NCI-H524 (cell line): ENCODE measurements around the gene TIMM17A.
"Not testable (repeated sequence)": the region's sequence is repeated elsewhere in the genome, so short reads cannot be mapped to it uniquely, and the experiment has no call there.

ENCODE experiments used
- DNase-seq, 2 experiments: peaks; one replicate each; lab custom pipeline; 2025; lab: John Stamatoyannopoulos, UW

The TIMM17A gene

GRCh38 chr1:201940316-201940715 is 15.0 kb upstream of the TIMM17A start:
- DNase-seq, result not testable (repeated sequence)

- DNase-seq, result peak in 1 of 2 experiments; percentile 74
These were observed 13.7 kb upstream of the TIMM17A start for GRCh38 chr1:201941420-201942128.

- no peak for DNase-seq
These were observed 13.2 kb upstream of the TIMM17A start for GRCh38 chr1:201942129-201942495.

- no peak for DNase-seq
These were observed 11.3 kb upstream of the TIMM17A start for GRCh38 chr1:201944002-201944401.

GRCh38 chr1:201944639-201945038 is 10.7 kb upstream of the TIMM17A start:
- DNase-seq, result no peak

- DNase-seq, result no peak
These were observed 10.1 kb upstream of the TIMM17A start for GRCh38 chr1:201945157-201945556.

- DNase-seq, result no peak
These were observed 9.5 kb upstream of the TIMM17A start for GRCh38 chr1:201945863-201946223.

- peak; percentile 64 to 82 for DNase-seq
These were observed 8.9 kb upstream of the TIMM17A start, which contains the start of gene LMOD1 for GRCh38 chr1:201946224-201946908. LMOD1 (minus strand) TSS chr1:201946548; CDS start chr1:201946340, 208 bp downstream.

GRCh38 chr1:201947697-201948008 is 7.7 kb upstream of the TIMM17A start:
- no peak for DNase-seq

- DNase-seq, result no peak
These were observed 5.8 kb upstream of the TIMM17A start for GRCh38 chr1:201949491-201949890.

GRCh38 chr1:201954263-201955008 is 867 bp upstream of the TIMM17A start:
- DNase-seq, result no peak

- peak in 1 of 2 experiments; percentile 41 for DNase-seq
These were observed 433 bp downstream of the TIMM17A start for GRCh38 chr1:201955729-201956143.

GRCh38 chr1:201958348-201958747 is 3.0 kb downstream of the TIMM17A start:
- no peak for DNase-seq

GRCh38 chr1:201962382-201962781 is 7.1 kb downstream of the TIMM17A start:
- not testable (repeated sequence) for DNase-seq

GRCh38 chr1:201964261-201964660 is 9.0 kb downstream of the TIMM17A start:
- DNase-seq, result no peak

- DNase-seq, result no peak
These were observed 10.9 kb downstream of the TIMM17A start for GRCh38 chr1:201966171-201966570.

GRCh38 chr1:201968202-201968925 is 13.1 kb downstream of the TIMM17A start:
- no peak for DNase-seq

- no peak for DNase-seq
These were observed 15.2 kb downstream of the TIMM17A start for GRCh38 chr1:201970334-201971159.

- DNase-seq, result peak; percentile 25 to 61
These were observed 26.8 kb downstream of the TIMM17A start for GRCh38 chr1:201982082-201982622.

- peak; percentile 50 to 69 for DNase-seq
These were observed 27.5 kb downstream of the TIMM17A start, which contains the start of gene RNPEP for GRCh38 chr1:201982623-201983379. RNPEP (plus strand) TSS chr1:201982648; CDS start chr1:201982667, 19 bp downstream.
